ENCODE data around the gene CTSH. TPM values are rescaled to one million over a fixed set of nuclear protein-coding genes. Genes with fewer than 3 reads are reported as not detected.

The CTSH gene
- total and polyA plus RNA-seq, 7 donors = 16.0 to 52.6 (median 29.7) TPM

DNA sequence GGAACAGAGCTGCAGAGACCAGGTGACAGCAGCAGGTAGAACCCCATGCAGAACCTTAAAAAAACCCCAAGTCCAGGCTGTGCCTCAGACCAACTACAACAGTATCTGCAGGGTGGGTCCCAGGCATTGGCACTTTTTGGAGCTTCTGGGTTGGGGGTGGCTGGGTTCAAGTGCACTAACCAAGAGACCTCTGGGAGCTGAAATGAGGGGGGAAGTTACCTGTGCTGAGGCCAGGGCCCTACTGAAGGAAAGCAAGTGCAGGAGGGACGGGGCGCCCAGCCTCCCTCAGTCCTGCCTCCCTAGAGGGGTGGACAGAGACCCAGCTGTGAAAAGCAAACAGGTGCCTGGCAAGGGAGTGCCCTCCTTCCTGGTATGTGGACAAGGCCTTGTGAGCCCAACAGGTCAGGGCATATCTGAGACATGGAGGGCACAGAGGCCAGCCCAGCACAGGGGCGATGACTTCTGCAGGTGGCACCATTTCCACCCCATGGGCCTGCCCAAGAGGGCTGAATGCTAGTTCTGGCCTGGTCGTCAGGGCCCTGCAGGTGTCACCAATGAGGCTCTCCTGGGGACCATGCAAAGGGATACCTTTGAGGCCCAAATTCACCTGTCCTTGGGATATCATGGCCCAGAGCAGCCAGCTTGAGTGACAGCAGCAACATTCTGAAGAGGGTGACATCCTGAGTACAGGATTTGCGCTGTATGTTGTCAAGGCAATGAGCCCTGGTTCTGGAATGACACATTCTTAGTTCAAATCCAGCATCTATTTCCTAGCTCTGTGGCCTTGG, 18.7 kb downstream of the CTSH start:
- H3K9me3 ChIP-seq = no peaks in the 10 kb centered on the region
- peaks cover 4% of the 10 kb centered on the region for H3K4me1 ChIP-seq
- intact Hi-C loops (cut with DNase I) = no loop called here
- peaks cover 6 to 62% of the 10 kb centered on the region in 2 donors for H3K36me3 ChIP-seq (ENCODE audit: insufficient read depth in 1 of 2, low read depth in 1 of 2)
- DNase-seq (no peak), ATAC-seq (no peak)
- H3K4me3 ChIP-seq = no peak overlapping the region
- TF ChIP-seq, protein P1, sequence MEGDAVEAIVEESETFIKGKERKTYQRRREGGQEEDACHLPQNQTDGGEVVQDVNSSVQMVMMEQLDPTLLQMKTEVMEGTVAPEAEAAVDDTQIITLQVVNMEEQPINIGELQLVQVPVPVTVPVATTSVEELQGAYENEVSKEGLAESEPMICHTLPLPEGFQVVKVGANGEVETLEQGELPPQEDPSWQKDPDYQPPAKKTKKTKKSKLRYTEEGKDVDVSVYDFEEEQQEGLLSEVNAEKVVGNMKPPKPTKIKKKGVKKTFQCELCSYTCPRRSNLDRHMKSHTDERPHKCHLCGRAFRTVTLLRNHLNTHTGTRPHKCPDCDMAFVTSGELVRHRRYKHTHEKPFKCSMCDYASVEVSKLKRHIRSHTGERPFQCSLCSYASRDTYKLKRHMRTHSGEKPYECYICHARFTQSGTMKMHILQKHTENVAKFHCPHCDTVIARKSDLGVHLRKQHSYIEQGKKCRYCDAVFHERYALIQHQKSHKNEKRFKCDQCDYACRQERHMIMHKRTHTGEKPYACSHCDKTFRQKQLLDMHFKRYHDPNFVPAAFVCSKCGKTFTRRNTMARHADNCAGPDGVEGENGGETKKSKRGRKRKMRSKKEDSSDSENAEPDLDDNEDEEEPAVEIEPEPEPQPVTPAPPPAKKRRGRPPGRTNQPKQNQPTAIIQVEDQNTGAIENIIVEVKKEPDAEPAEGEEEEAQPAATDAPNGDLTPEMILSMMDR (IDR thresholded peaks at IDR 0.05) = no peak
- no peak overlapping the region for H3K27ac ChIP-seq
- no peaks in the 10 kb centered on the region for H3K27me3 ChIP-seq (ENCODE audit: insufficient read depth in 3 of 3, low read length in 2 of 3)
- WGBS, 3 donors = 89 to 96% (median 92%) methylated on average over 5 of the region's 5 CpGs

DNA sequence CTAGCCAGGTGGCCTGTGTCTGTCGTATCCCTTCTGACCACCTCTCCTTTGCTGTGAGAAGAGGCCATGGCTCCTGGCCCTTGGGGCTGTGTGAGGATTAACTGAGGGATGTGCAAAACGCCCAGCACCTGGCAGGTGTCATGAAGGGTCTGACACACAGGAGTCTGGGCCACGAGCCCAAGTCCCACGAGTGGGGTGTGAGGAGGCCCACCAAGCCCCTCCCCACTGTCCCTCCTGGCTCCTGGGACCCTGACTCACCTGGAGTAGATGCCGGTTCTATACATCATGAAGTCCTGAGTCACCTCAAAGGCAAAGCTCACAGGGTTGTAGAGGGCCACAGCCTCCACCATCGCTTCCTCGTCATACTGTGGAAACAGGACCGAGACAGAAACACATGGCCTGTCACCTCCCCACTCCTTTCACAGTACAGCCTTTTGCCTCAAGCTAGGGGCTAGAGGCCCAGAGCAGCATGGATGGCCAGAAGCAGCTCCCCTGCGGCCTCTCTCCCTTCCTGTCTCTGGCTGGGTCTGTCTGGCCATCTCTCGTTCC, 19.7 kb downstream of the CTSH start:
- ATAC-seq (no peak), DNase-seq (no peak)
- peaks cover 6 to 71% of the 10 kb centered on the region in 2 donors for H3K36me3 ChIP-seq (ENCODE audit: insufficient read depth in 1 of 2, low read depth in 1 of 2)
- 72 to 83% (median 73%) methylated on average over 8 to 10 of the region's 10 CpGs for WGBS, 3 donors
- no peak overlapping the region for H3K4me3 ChIP-seq
- H3K27me3 ChIP-seq (ENCODE audit: insufficient read depth in 3 of 3, low read length in 2 of 3) = no peaks in the 10 kb centered on the region
- no peaks in the 10 kb centered on the region for H3K4me1 ChIP-seq
- H3K27ac ChIP-seq = no peak overlapping the region
- TF ChIP-seq, protein P1 (IDR thresholded peaks at IDR 0.05) = no peak
- H3K9me3 ChIP-seq = no peaks in the 10 kb centered on the region
- intact Hi-C loops (cut with DNase I) = no loop called here

DNA sequence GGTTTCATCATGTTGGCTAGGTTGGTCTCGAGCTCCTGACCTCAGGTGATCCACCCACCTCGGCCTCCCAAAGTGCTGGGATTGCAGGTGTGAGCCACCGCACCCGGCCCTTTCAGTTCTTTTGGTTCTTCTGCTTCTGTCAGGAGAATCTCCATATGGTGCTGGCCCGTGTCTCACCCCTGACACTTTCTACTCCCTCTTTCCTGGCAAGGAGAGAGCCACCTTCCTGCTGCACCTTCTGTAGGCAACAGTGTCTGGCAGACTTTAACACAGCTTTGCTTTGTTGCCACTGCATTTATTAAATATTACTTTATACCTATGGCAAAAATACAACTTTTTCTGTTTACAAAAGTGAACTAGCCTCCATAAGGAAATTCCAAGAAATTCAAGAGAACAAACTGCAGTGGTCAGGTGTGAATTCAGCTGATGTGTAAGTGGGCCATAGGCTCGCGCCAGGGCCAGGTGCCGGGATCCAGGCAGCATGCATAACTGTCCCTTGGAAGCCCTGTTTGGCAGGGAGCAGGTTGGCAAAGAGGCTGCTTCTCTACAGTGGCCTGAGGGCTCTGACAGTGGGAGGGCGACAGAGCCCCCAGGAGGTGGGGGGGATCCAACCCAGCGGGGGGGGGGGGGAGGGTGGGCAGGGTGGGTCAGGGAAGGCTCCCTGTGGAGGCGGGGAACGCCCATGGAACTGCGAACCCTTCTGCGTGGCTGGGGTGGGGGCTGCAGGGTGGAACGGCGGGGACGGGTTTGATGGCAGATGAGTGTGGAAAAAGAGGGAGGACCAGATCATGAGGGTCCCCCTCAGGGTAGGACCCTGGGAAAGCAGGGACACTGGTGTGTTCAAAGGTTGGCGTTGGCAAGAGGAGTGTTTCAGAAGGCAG, 21.1 kb downstream of the CTSH start:
- Histone ChIP-seq H3K4me3 (no peak overlapping the region), H3K27me3 (ENCODE audit: insufficient read depth in 3 of 3, low read length in 2 of 3) (no peaks in the 10 kb centered on the region), H3K4me1 (no peaks in the 10 kb centered on the region), H3K27ac (no peak overlapping the region), H3K36me3 (ENCODE audit: insufficient read depth in 1 of 2, low read depth in 1 of 2) (peaks cover 6 to 85% of the 10 kb centered on the region in 2 donors), H3K9me3 (no peaks in the 10 kb centered on the region)
- TF ChIP-seq, protein P1 (IDR thresholded peaks at IDR 0.05) = no peak
- 86 to 91% (median 90%) methylated on average over 16 to 18 of the region's 18 CpGs for WGBS, 3 donors
- no peak for ATAC-seq
- intact Hi-C loops (cut with DNase I) = no loop called here
- DNase-seq = no peak

DNA sequence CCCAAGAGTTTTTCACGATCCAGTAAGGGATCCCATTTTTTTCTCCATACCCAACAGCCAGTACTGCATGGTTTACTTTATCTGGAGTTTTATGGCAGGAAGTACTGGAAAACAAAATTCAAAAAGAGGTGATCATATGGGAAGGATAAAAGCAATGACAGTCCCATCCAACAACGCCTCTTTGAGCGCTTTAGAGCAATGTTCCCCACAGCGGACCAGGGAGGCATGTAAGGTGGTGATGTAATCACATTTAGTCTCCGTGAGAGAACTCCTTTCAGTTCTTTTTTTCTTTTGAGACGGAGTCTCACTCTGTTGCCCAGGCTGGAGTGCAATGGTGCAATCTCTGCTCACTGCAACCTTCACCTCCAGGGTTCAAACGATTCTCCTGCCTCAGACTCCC, 21.8 kb downstream of the CTSH start:
- ATAC-seq (no peak), DNase-seq (no peak)
- Histone ChIP-seq H3K27me3 (ENCODE audit: insufficient read depth in 3 of 3, low read length in 2 of 3) (no peaks in the 10 kb centered on the region), H3K4me3 (no peak overlapping the region), H3K27ac (no peak overlapping the region), H3K36me3 (ENCODE audit: insufficient read depth in 1 of 2, low read depth in 1 of 2) (peaks cover 6 to 91% of the 10 kb centered on the region in 2 donors), H3K4me1 (no peaks in the 10 kb centered on the region), H3K9me3 (no peaks in the 10 kb centered on the region)
- 78 to 84% (median 79%) methylated on average over 7 of the region's 7 CpGs for WGBS, 3 donors
- intact Hi-C loops (cut with DNase I) = no loop called here
- TF ChIP-seq, protein P1 (IDR thresholded peaks at IDR 0.05) = no peak
